ENCODE data around the gene TDRD9. TPM values are rescaled to one million over a fixed set of nuclear protein-coding genes. Genes with fewer than 3 reads are reported as not detected.
A peak's percentile ranks its signal among the peaks of the same experiment; 100 is the strongest.

Gene TDRD9
- total RNA-seq, 1 experiment from 2014 or later: 0.07 TPM

- no peak for TF ChIP-seq CTCF (conservative IDR thresholded peaks at IDR 0.05; ENCODE audit: low read depth, low read length)
- TF ChIP-seq EZH2phosphoT487 (IDR thresholded peaks at IDR 0.05; ENCODE audit: borderline replicate concordance, low read length): no peak
- no peak for TF ChIP-seq EZH2 (IDR thresholded peaks at IDR 0.05; ENCODE audit: low read length, unreplicated experiment)
- Histone ChIP-seq H3K27me3 (ENCODE audit: low read length) (no peaks in the 10 kb centered on the region), H3K27ac (ENCODE audit: low read length) (no peak overlapping the region), H3K9ac (ENCODE audit: low read length) (no peak overlapping the region), H3K79me2 (ENCODE audit: low read length) (0 out of 2 replicates have a peak, but pooled peaks cover under 1% of the 10 kb centered on the region), H3K9me2 (replicated peaks; ENCODE audit: low read length) (no peaks in the 10 kb centered on the region), H3F3A (ENCODE audit: low read length, unreplicated experiment) (peaks cover 1% of the 10 kb centered on the region), H3K36me3 (ENCODE audit: low read depth, low read length) (peaks cover 13% of the 10 kb centered on the region), H3K4me2 (ENCODE audit: low read length) (no peak overlapping the region), H4K20me1 (ENCODE audit: low read length) (no peaks in the 10 kb centered on the region), H2AFZ (ENCODE audit: low read length) (no peak overlapping the region), H3K4me3 (ENCODE audit: low read length) (no peak overlapping the region), H3K9me3 (ENCODE audit: low read length) (no peaks in the 10 kb centered on the region), H3K4me1 (ENCODE audit: insufficient read depth, low read length) (peaks cover 5% of the 10 kb centered on the region; the same call in 1 of the 2 replicates)
- POLR2A ChIA-PET (ENCODE audit: unreplicated experiment): no interaction called here
- no peak for ATAC-seq
- CTCF ChIA-PET: no interaction called here
- no peak for DNase-seq
- intact Hi-C loops (cut with micrococcal nuclease): no loop called here
- BruUV-seq (replicated peaks): no TSS peak
These were observed 19.7 kb upstream of the TDRD9 start for GRCh38 chr14:103908580-103908979.

- Histone ChIP-seq H3K4me1 (ENCODE audit: insufficient read depth, low read length) (peaks cover 5% of the 10 kb centered on the region; the same call in 1 of the 2 replicates), H3K36me3 (ENCODE audit: low read depth, low read length) (peaks cover 23% of the 10 kb centered on the region), H3K27ac (ENCODE audit: low read length) (no peak overlapping the region), H3K9me3 (ENCODE audit: low read length) (no peaks in the 10 kb centered on the region), H3K9me2 (replicated peaks; ENCODE audit: low read length) (no peaks in the 10 kb centered on the region), H3K4me3 (ENCODE audit: low read length) (peak overlapping the region; percentile 20; the same call in 1 of the 2 replicates), H3K27me3 (ENCODE audit: low read length) (no peaks in the 10 kb centered on the region), H3K9ac (ENCODE audit: low read length) (no peak overlapping the region), H3F3A (ENCODE audit: low read length, unreplicated experiment) (peaks cover 8% of the 10 kb centered on the region), H4K20me1 (ENCODE audit: low read length) (no peaks in the 10 kb centered on the region), H3K79me2 (ENCODE audit: low read length) (0 out of 2 replicates have a peak, but pooled peaks cover 10% of the 10 kb centered on the region), H2AFZ (ENCODE audit: low read length) (peak overlapping the region; percentile 54), H3K4me2 (ENCODE audit: low read length) (peak overlapping the region; percentile 58)
- intact Hi-C loops (cut with micrococcal nuclease): loop anchor here (1.0 to 5.0 kb wide), 3 partner anchors 63 to 187 kb away; partner anchors contain the start of gene PPP1R13B
- DNase-seq: no peak
- POLR2A ChIA-PET (ENCODE audit: unreplicated experiment): no interaction called here
- TF ChIP-seq EZH2phosphoT487 (IDR thresholded peaks at IDR 0.05; ENCODE audit: borderline replicate concordance, low read length) (no peak), EZH2 (IDR thresholded peaks at IDR 0.05; ENCODE audit: low read length, unreplicated experiment) (no peak), CTCF (conservative IDR thresholded peaks at IDR 0.05; ENCODE audit: low read depth, low read length) (no peak)
- TSS peak; percentile 24 for BruUV-seq (replicated peaks)
- CTCF ChIA-PET: interaction anchor here (0.6 to 1.7 kb wide), 3 partner anchors 19 to 101 kb away, joined by 3 to 12 read pairs (median 3); partner anchors contain the start of gene TDRD9
- no peak for ATAC-seq
These were observed 18.6 kb upstream of the TDRD9 start for GRCh38 chr14:103909531-103910261.
